ENCODE results near the gene RASGEF1B.

RASGEF1B gene

GRCh38 chr4:81426770-81427289 is 44.9 kb downstream of the RASGEF1B start:
- TF ChIP-seq SIN3A (IDR thresholded peaks at IDR 0.05; ENCODE audit: borderline replicate concordance, insufficient read depth, low read length), result no peak
- no peak for TF ChIP-seq FOXP2 (optimal IDR thresholded peaks at IDR 0.05; ENCODE audit: borderline replicate concordance, extremely low read depth, extremely low read length, insufficient read depth)
- TF ChIP-seq TAF1 (IDR thresholded peaks at IDR 0.05; ENCODE audit: borderline replicate concordance, insufficient read depth, low read length), result no peak
- TF ChIP-seq REST (IDR thresholded peaks at IDR 0.05; ENCODE audit: insufficient read depth in 1 of 2, low read depth in 2 of 2, low read length in 2 of 2), result no peak
- no peak for TF ChIP-seq POLR2AphosphoS5 (IDR thresholded peaks at IDR 0.05; ENCODE audit: low read depth, low read length)

- TF ChIP-seq REST (IDR thresholded peaks at IDR 0.05; ENCODE audit: insufficient read depth in 1 of 2, low read depth in 2 of 2, low read length in 2 of 2), result no peak
- no peak for TF ChIP-seq FOXP2 (optimal IDR thresholded peaks at IDR 0.05; ENCODE audit: borderline replicate concordance, extremely low read depth, extremely low read length, insufficient read depth)
- no peak for TF ChIP-seq TAF1 (IDR thresholded peaks at IDR 0.05; ENCODE audit: borderline replicate concordance, insufficient read depth, low read length)
- no peak for TF ChIP-seq POLR2AphosphoS5 (IDR thresholded peaks at IDR 0.05; ENCODE audit: low read depth, low read length)
- no peak for TF ChIP-seq SIN3A (IDR thresholded peaks at IDR 0.05; ENCODE audit: borderline replicate concordance, insufficient read depth, low read length)
Measured at GRCh38 chr4:81424816-81425755, 46.6 kb downstream of the RASGEF1B start.

GRCh38 chr4:81424336-81424735 is 47.4 kb downstream of the RASGEF1B start:
- no peak for TF ChIP-seq POLR2AphosphoS5 (IDR thresholded peaks at IDR 0.05; ENCODE audit: low read depth, low read length)
- TF ChIP-seq REST (IDR thresholded peaks at IDR 0.05; ENCODE audit: insufficient read depth in 1 of 2, low read depth in 2 of 2, low read length in 2 of 2), result no peak
- no peak for TF ChIP-seq SIN3A (IDR thresholded peaks at IDR 0.05; ENCODE audit: borderline replicate concordance, insufficient read depth, low read length)
- no peak for TF ChIP-seq TAF1 (IDR thresholded peaks at IDR 0.05; ENCODE audit: borderline replicate concordance, insufficient read depth, low read length)
- TF ChIP-seq FOXP2 (optimal IDR thresholded peaks at IDR 0.05; ENCODE audit: borderline replicate concordance, extremely low read depth, extremely low read length, insufficient read depth), result no peak

- no peak for TF ChIP-seq SIN3A (IDR thresholded peaks at IDR 0.05; ENCODE audit: borderline replicate concordance, insufficient read depth, low read length)
- no peak for TF ChIP-seq REST (IDR thresholded peaks at IDR 0.05; ENCODE audit: insufficient read depth in 1 of 2, low read depth in 2 of 2, low read length in 2 of 2)
- no peak for TF ChIP-seq FOXP2 (optimal IDR thresholded peaks at IDR 0.05; ENCODE audit: borderline replicate concordance, extremely low read depth, extremely low read length, insufficient read depth)
- TF ChIP-seq TAF1 (IDR thresholded peaks at IDR 0.05; ENCODE audit: borderline replicate concordance, insufficient read depth, low read length), result no peak
- no peak for TF ChIP-seq POLR2AphosphoS5 (IDR thresholded peaks at IDR 0.05; ENCODE audit: low read depth, low read length)
Measured at GRCh38 chr4:81422595-81422994, 49.1 kb downstream of the RASGEF1B start.

Data from PFSK-1 (cell line).